ENCODE results near the gene CHI3L2.
"Not testable (repeated sequence)": the region's sequence is repeated elsewhere in the genome, so short reads cannot be mapped to it uniquely, and the experiment has no call there.

The CHI3L2 gene

GRCh38 chr1:111202707-111203623 is 24.5 kb upstream of the CHI3L2 start:
- no peak for FAIRE-seq

- FAIRE-seq: no peak
These were observed 23.8 kb upstream of the CHI3L2 start for GRCh38 chr1:111203681-111204200.

GRCh38 chr1:111204201-111204982 is 23.1 kb upstream of the CHI3L2 start:
- no peak for FAIRE-seq

- no peak for FAIRE-seq
These were observed 22.4 kb upstream of the CHI3L2 start for GRCh38 chr1:111204983-111205713.

GRCh38 chr1:111205714-111206050 is 21.8 kb upstream of the CHI3L2 start:
- no peak for FAIRE-seq

- FAIRE-seq: no peak
These were observed 18.6 kb upstream of the CHI3L2 start for GRCh38 chr1:111208921-111209320.

- no peak for FAIRE-seq
These were observed 17.9 kb upstream of the CHI3L2 start for GRCh38 chr1:111209622-111210021.

- no peak for FAIRE-seq
These were observed 15.6 kb upstream of the CHI3L2 start for GRCh38 chr1:111211921-111212320.

- FAIRE-seq: no peak
These were observed 14.7 kb upstream of the CHI3L2 start for GRCh38 chr1:111212634-111213335.

- FAIRE-seq: no peak
These were observed 14.1 kb upstream of the CHI3L2 start for GRCh38 chr1:111213412-111213811.

- no peak for FAIRE-seq
These were observed 13.3 kb upstream of the CHI3L2 start for GRCh38 chr1:111214074-111214801.

- no peak for FAIRE-seq
These were observed 12.6 kb upstream of the CHI3L2 start for GRCh38 chr1:111214884-111215283.

- FAIRE-seq: not testable (repeated sequence)
These were observed 12.2 kb upstream of the CHI3L2 start for GRCh38 chr1:111215285-111215684.

- no peak for FAIRE-seq
These were observed 10.8 kb upstream of the CHI3L2 start for GRCh38 chr1:111216751-111217150.

- no peak for FAIRE-seq
These were observed 10.2 kb upstream of the CHI3L2 start for GRCh38 chr1:111217183-111217910.

- no peak for FAIRE-seq
These were observed 8.6 kb upstream of the CHI3L2 start for GRCh38 chr1:111218701-111219556.

GRCh38 chr1:111219557-111220286 is 7.8 kb upstream of the CHI3L2 start:
- FAIRE-seq: no peak

- FAIRE-seq: no peak
These were observed 7.1 kb upstream of the CHI3L2 start for GRCh38 chr1:111220302-111220890.

- FAIRE-seq: no peak
These were observed 6.3 kb upstream of the CHI3L2 start for GRCh38 chr1:111221276-111221632.
